DND-41 (cell line): ENCODE data around the gene GPR12.

ENCODE experiments used
- CTCF ChIP-seq: IDR thresholded peaks from 2 replicates; pipeline ENCODE4 v1.5.1; 2012; ENCODE audit warnings: borderline replicate concordance, low read length, moderate library complexity, mild to moderate bottlenecking; ENCODE audit not compliant: poor library complexity, severe bottlenecking; ENCODE audit errors: extremely low read depth
- EZH2 ChIP-seq: IDR thresholded peaks from 3 replicates; pipeline ENCODE4 v1.6.1; 2012; ENCODE audit warnings: borderline replicate concordance, low read depth, mild to moderate bottlenecking, moderate library complexity, low read length, inconsistent platforms; ENCODE audit not compliant: severe bottlenecking

GRCh38 chr13:26743971-26744370, 16.6 kb downstream of the GPR12 start:
- TF ChIP-seq CTCF = no peak
- no peak for TF ChIP-seq EZH2
